Parathyroid adenoma (tissue), 2 donors: ENCODE measurements around the gene PSG6.
"Not testable (repeated sequence)": the region's sequence is repeated elsewhere in the genome, so short reads cannot be mapped to it uniquely, and the experiment has no call there.

Experiments used
- H2AFZ ChIP-seq: fragments of 300-600 bp; sonication (generic); one replicate; pipeline ENCODE4 v1.7.0; 2017; ENCODE audit warnings: antibody characterized with exemption, mild to moderate bottlenecking
- H3K27ac ChIP-seq: fragments of 300-600 bp; sonication (generic); one replicate; pipeline ENCODE4 v1.7.0; 2017
- H3K27me3 ChIP-seq: fragments of 300-600 bp; sonication (generic); one replicate; pipeline ENCODE4 v1.7.0; 2017; ENCODE audit warnings: low read length; ENCODE audit not compliant: control insufficient read depth, insufficient read depth
- H3K36me3 ChIP-seq: fragments of 300-600 bp; sonication (generic); one replicate; pipeline ENCODE4 v1.7.0; 2017; ENCODE audit warnings: low read length; ENCODE audit not compliant: control insufficient read depth, insufficient read depth
- H3K4me1 ChIP-seq: fragments of 300-600 bp; sonication (generic); one replicate; pipeline ENCODE4 v1.7.0; 2017; ENCODE audit warnings: control low read depth
- H3K4me2 ChIP-seq: fragments of 300-600 bp; sonication (generic); one replicate; pipeline ENCODE4 v1.7.0; 2017; ENCODE audit warnings: low read length
- H3K4me3 ChIP-seq: fragments of 300-600 bp; sonication (generic); one replicate; pipeline ENCODE4 v1.7.0; 2017; ENCODE audit warnings: low read depth, low read length
- H3K79me2 ChIP-seq: fragments of 300-600 bp; sonication (generic); one replicate; pipeline ENCODE4 v1.7.0; 2017; ENCODE audit warnings: control low read depth
- H3K9ac ChIP-seq: fragments of 300-600 bp; sonication (generic); one replicate; pipeline ENCODE4 v1.7.0; 2017; ENCODE audit warnings: mild to moderate bottlenecking
- H3K9me3 ChIP-seq: fragments of 300-600 bp; sonication (generic); one replicate; pipeline ENCODE4 v1.7.0; 2017; ENCODE audit warnings: low read length; ENCODE audit not compliant: control insufficient read depth
- TF ChIP-seq, protein P1 (sequence below): fragments of 300-600 bp; sonication (generic); IDR thresholded peaks from one replicate; pipeline ENCODE4 v1.7.0; 2017; ENCODE audit warnings: antibody characterized with exemption, mild to moderate bottlenecking
- donor health status: primary hyperparathyroidism.

The PSG6 gene

DNA sequence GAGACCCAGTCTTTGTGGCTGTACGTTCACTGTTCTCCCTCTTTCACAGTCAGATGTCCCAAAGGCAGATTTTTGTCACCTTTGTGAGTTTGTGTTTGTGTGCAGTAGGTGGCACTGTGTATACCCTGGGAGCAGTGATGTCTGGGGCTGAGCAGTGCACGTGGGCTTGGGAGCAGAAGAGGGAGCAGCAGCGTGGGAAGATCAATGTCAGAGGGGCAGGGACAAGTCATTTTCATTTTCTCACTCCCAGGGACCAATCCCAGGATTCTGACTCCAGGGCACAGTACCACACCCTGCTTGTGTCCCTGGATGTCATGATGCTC lies 2.0 kb upstream of the PSG6 start:
- Histone ChIP-seq H3K27ac (no peak overlapping the region), H3K79me2 (no peaks in the 10 kb centered on the region), H3K4me2 (no peak overlapping the region), H3K4me3 (no peak overlapping the region), H3K9ac (no peak overlapping the region), H3K4me1 (no peaks in the 10 kb centered on the region), H3K27me3 (no peaks in the 10 kb centered on the region), H3K9me3 (no peaks in the 10 kb centered on the region), H3K36me3 (no peaks in the 10 kb centered on the region), H2AFZ (no peak overlapping the region)
- TF ChIP-seq, protein P1, sequence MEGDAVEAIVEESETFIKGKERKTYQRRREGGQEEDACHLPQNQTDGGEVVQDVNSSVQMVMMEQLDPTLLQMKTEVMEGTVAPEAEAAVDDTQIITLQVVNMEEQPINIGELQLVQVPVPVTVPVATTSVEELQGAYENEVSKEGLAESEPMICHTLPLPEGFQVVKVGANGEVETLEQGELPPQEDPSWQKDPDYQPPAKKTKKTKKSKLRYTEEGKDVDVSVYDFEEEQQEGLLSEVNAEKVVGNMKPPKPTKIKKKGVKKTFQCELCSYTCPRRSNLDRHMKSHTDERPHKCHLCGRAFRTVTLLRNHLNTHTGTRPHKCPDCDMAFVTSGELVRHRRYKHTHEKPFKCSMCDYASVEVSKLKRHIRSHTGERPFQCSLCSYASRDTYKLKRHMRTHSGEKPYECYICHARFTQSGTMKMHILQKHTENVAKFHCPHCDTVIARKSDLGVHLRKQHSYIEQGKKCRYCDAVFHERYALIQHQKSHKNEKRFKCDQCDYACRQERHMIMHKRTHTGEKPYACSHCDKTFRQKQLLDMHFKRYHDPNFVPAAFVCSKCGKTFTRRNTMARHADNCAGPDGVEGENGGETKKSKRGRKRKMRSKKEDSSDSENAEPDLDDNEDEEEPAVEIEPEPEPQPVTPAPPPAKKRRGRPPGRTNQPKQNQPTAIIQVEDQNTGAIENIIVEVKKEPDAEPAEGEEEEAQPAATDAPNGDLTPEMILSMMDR: no peak

DNA sequence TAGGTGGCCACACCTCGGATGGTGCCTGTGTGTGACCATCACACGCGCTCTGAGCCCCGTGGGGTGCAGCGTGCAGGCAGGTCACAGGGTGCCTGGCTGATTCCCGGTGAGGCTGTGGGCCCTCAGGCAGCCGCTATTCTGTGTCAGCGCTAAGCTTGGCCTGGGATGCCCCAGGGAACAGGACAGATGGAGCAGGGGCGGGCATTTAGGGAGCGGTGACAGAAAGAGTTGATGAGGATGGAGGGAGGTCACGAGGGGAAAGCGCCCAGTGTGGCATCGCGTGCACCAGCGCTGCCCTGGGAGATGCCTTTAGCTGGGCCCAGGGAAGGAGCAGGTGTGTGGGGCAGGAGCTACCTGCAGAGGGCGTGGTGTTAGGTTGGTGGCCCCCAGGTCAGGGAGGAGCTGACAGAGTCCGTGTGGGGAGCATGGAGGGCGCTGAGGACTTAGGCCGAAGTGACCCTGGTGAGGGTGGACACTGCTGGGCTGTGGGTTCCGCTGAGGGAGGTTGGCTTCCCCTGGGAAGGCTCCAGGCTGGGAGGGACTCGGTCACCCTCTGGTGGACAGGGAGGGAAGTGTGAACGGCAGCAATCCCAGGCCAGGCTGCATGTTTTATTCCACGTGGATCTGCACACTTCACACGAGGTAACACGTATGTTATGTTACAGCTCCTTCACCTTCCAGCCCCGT lies 1.5 kb upstream of the PSG6 start:
- H3K36me3 ChIP-seq, H3K4me2 ChIP-seq, H2AFZ ChIP-seq, H3K9ac ChIP-seq, H3K9me3 ChIP-seq, H3K4me3 ChIP-seq, H3K27me3 ChIP-seq, H3K79me2 ChIP-seq, H3K27ac ChIP-seq, H3K4me1 ChIP-seq: not testable (repeated sequence)

DNA sequence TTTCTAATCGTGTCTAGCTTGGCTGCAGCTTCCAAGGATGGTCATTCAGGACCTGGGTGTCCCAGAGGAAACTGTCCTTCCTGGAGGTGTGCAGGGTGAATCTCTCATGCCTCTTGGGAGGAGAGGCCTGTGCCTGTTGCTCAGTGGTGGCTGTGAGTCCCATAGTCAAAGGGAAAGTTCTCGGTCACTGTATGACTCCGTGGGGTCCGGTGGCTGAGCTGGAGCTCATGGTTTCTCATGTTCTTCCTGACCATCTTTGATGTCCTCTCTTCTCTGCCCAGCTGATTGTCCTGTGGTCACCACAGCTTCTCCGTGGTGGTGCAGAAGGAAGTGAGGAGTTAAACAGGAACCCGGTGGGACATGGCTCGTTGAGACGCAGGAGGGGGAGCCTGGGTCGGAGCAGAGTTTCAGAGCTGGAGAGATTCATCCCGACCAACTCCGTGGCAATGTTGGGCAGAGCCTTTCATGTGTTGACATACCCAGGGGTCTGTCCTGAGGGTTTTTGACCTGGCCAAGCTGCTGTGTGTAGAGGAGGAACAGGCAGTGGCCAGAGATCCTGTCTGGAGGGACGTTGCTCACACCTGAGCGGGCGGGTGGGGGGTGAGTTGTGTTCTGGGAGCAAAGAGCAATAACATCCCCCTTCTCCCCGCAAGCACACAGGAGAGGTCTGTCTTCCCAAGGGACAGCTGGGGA lies 829 bp upstream of the PSG6 start:
- H3K27me3 ChIP-seq, H3K4me2 ChIP-seq, H3K36me3 ChIP-seq, H3K9me3 ChIP-seq, H3K79me2 ChIP-seq, H3K9ac ChIP-seq, H3K4me3 ChIP-seq, H2AFZ ChIP-seq, H3K27ac ChIP-seq, H3K4me1 ChIP-seq: not testable (repeated sequence)

DNA sequence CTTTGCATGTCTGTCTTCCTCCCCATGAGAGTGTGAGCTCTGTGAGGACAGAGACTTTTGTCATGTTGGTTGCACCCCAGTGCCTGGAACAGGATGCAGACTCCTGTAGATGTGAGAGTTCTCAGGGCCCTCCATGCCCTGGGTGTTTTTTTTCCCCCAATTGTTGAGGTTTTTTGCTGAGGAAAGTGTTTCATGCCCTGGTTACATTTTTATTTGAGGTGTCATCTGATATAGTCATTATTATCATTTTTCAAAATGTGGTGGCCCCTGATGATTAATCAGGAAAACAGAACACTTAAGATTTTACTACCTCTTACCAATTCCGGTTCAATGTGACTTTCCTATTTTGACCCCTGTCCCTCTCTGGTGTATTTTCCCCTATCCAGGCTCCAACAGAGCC lies 763 bp downstream of the PSG6 start:
- H2AFZ ChIP-seq, H3K4me2 ChIP-seq, H3K79me2 ChIP-seq, H3K9me3 ChIP-seq, H3K27ac ChIP-seq, H3K27me3 ChIP-seq, H3K4me3 ChIP-seq, H3K9ac ChIP-seq, H3K36me3 ChIP-seq, H3K4me1 ChIP-seq: not testable (repeated sequence)

DNA sequence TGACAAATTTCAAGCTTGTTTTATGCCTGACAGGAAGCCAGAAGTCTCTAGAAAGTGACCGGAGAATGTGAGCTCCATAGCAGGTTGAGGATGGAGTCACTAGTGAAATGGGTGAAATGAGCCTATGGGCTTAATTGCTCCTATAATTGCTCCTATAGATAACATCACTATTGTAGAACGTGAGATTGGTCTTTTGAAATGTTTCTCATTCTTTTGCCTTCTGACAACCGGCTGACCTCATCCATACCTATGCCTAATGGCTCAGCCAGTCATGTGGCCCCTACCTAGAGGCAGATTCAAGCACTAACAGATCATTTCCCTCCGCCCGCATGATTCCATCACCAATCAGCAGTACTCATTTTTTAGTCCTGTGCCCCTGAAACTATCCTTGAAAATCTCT lies 4.2 kb downstream of the PSG6 start:
- H3K9me3 ChIP-seq: not testable (repeated sequence)

DNA sequence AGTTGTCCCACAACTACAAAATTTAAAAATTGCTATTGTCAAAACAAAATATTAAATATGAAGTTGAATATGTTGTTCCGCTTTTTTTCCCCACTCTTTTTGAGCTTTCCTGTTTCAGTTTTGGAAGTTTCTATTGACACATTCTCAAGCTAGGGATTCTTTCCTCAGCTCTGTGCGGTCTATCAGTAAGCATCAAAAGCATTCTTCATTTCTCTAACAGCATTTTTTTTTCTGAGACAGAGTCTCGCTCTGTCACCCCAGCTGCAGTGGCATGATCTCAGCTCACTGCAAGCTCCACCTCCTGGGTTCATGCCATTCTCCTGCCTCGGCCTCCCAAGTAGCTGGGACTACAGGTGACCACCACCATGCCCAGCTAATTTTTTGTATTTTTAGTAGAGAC lies 4.8 kb downstream of the PSG6 start:
- not testable (repeated sequence) for H3K9ac ChIP-seq, H3K27ac ChIP-seq, H3K79me2 ChIP-seq, H3K4me3 ChIP-seq, H2AFZ ChIP-seq, H3K9me3 ChIP-seq, H3K36me3 ChIP-seq, H3K4me1 ChIP-seq, H3K4me2 ChIP-seq, H3K27me3 ChIP-seq

More for the DNA sequence above, 4.2 kb downstream of the PSG6 start:
- H3K4me1 ChIP-seq, H3K36me3 ChIP-seq, H3K4me2 ChIP-seq, H3K4me3 ChIP-seq, H3K27ac ChIP-seq, H3K27me3 ChIP-seq, H2AFZ ChIP-seq, H3K9ac ChIP-seq, H3K79me2 ChIP-seq: not testable (repeated sequence)

DNA sequence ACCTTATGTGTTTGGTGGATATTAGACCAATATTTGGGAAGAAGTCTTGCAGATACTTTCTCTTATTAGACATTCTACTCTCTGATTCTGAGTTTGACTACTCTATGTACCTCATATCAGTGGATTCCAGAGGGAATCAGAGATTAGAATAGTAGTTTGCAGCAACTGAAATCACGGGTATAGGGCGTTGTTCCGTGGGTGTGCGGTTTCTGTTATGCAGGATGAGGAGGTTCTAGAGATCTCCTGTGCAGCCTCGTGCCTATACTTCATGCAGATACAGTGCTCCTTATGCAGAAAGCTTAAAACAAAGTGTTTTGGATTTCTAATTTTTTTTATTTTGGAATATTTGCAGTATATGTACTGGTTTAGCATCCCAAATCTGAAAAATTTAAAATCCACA lies 6.0 kb downstream of the PSG6 start:
- H3K4me1 ChIP-seq, H3K9ac ChIP-seq, H2AFZ ChIP-seq, H3K4me2 ChIP-seq, H3K4me3 ChIP-seq, H3K9me3 ChIP-seq, H3K27ac ChIP-seq, H3K79me2 ChIP-seq, H3K36me3 ChIP-seq, H3K27me3 ChIP-seq: not testable (repeated sequence)

DNA sequence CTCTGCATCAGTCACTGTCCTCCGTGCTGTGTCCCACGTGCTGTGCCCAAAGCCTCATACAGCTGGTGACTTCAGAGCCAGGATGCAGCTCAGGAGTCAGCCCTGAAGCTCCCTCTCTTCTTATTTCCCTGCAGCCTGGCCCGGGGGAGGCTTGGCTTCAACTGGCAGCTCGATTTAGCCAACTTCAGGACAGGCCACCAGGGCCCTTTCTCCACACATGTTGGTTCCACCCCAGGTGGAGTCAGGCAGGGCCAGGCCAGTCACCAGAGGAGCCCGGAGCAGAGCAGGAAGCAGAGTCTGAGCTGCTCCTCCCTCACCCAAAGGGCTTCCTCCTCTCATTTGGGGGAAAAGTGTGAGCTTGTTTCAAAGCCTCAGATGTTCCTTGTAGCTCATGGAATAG lies 11.5 kb downstream of the PSG6 start:
- not testable (repeated sequence) for H3K36me3 ChIP-seq, H3K4me1 ChIP-seq, H3K9me3 ChIP-seq, H3K4me3 ChIP-seq, H3K9ac ChIP-seq, H2AFZ ChIP-seq, H3K79me2 ChIP-seq, H3K4me2 ChIP-seq, H3K27me3 ChIP-seq, H3K27ac ChIP-seq

DNA sequence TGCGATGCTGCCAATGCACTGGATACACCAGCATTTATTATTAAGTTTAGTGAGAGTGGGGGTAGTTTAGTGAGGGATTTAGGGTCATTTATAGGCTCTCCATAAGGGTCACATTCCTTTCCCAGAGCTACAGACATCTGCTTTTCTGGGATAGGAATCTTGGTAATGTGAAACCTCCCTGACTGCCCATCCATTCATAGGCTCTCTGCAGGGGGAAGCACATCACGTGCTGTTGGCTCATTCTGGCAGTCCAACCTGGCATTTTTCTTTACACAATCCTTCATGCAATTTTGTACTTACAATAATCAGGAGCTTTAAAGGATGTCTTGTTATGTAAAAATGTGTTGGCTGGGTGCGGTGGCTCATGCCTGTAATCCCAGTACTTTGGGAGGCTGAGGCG lies 17.1 kb downstream of the PSG6 start:
- not testable (repeated sequence) for H3K27ac ChIP-seq, H2AFZ ChIP-seq, H3K4me1 ChIP-seq, H3K4me2 ChIP-seq, H3K27me3 ChIP-seq, H3K36me3 ChIP-seq, H3K9ac ChIP-seq, H3K4me3 ChIP-seq, H3K9me3 ChIP-seq, H3K79me2 ChIP-seq

DNA sequence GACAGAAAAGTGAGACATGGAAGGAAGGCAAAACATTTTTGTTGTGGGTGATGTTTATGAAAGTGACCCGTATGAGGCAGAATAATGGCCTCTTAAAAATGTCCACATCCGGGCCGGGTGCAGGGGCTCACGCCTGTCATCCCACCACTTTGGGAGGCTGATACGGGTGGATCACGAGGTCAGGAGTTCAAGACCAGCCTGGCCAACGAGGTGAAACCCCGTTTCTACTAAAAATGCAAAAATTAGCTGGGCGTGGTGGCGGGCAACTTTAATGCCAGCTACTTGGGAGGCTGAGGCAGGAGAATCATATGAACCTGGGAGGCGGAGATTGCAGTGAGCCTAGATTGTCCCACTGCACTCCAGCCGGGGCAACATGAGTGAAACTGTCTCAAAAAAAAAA lies 18.0 kb downstream of the PSG6 start:
- H3K36me3 ChIP-seq, H3K9me3 ChIP-seq, H3K4me1 ChIP-seq, H3K4me2 ChIP-seq, H3K9ac ChIP-seq, H2AFZ ChIP-seq, H3K4me3 ChIP-seq, H3K79me2 ChIP-seq, H3K27ac ChIP-seq, H3K27me3 ChIP-seq: not testable (repeated sequence)
